Suprapubic skin (tissue), 4 donors: ENCODE data around the gene UBE2QL1.

Experiments used
- POLR2A ChIP-seq, 2 donors: fragments of 450-650 bp; IDR thresholded peaks; one replicate each; pipeline ENCODE4 v1.6.1; 2017; ENCODE audit warnings: antibody characterized with exemption in 2 of 2, mild to moderate bottlenecking in 2 of 2, moderate library complexity in 2 of 2
- POLR2AphosphoS5 ChIP-seq, 3 donors: sonication (generic); formaldehyde crosslinking; IDR thresholded peaks; one replicate each; pipeline ENCODE4 v1.6.1; 2017; ENCODE audit warnings: antibody characterized with exemption in 3 of 3
- TF ChIP-seq, protein P1 (sequence below), 2 donors: fragments of 200-600 bp in 1 of 2; fragments of 450-650 bp in 1 of 2; sonication (generic) in 1 of 2; IDR thresholded peaks; one replicate each; pipeline ENCODE4 v1.5.1; 2016 to 2019; ENCODE audit warnings: antibody characterized with exemption in 2 of 2, mild to moderate bottlenecking in 1 of 2, moderate library complexity in 1 of 2

DNA sequence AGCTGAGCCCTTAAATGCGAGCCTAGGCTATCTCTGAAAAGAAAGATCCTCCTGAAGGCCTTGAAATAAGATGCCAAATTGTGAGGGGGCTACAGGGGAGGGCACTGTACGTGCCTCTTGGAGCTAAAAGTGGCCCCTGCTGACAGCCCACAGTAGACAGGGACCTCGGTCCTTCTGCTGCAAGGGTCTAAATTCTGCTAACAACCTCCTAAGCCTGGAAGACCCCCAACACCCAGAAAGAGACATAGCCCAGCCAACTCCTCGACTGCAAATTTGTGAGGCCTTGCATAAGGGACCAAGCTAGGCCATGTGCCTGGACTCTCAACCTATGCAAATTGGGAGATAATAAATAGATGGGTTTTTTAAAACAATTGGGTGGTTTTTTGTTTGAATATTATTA, 54.7 kb downstream of the UBE2QL1 start:
- TF ChIP-seq, protein P1, sequence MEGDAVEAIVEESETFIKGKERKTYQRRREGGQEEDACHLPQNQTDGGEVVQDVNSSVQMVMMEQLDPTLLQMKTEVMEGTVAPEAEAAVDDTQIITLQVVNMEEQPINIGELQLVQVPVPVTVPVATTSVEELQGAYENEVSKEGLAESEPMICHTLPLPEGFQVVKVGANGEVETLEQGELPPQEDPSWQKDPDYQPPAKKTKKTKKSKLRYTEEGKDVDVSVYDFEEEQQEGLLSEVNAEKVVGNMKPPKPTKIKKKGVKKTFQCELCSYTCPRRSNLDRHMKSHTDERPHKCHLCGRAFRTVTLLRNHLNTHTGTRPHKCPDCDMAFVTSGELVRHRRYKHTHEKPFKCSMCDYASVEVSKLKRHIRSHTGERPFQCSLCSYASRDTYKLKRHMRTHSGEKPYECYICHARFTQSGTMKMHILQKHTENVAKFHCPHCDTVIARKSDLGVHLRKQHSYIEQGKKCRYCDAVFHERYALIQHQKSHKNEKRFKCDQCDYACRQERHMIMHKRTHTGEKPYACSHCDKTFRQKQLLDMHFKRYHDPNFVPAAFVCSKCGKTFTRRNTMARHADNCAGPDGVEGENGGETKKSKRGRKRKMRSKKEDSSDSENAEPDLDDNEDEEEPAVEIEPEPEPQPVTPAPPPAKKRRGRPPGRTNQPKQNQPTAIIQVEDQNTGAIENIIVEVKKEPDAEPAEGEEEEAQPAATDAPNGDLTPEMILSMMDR (IDR thresholded peaks at IDR 0.05) = no peak
- TF ChIP-seq POLR2A (IDR thresholded peaks at IDR 0.05) = no peak
- no peak for TF ChIP-seq POLR2AphosphoS5 (IDR thresholded peaks at IDR 0.05)
